IMR-90 (cell line): Measurements from ENCODE around the gene SLC35B2. TPM values are rescaled to one million over a fixed set of nuclear protein-coding genes. Genes with fewer than 3 reads are reported as not detected.

Experiments
- ATAC-seq: fragments of 200-7000 bp; cut with Tn5 transposase; 2 replicates; pipeline ENCODE4 v1.9.1; 2020; ENCODE audit warnings: low read depth, mild to moderate bottlenecking, moderate library complexity
- BruUV-seq: library from RNA; stranded (reverse); fragments of 400-500 nt; replicated peaks from 2 replicates; lab custom pipeline; 2021; lab: Mats Ljungman, UMichigan
- CTCF ChIA-PET: fragments of 300-600 bp; formaldehyde crosslinking; extraction: SDS; loops from one replicate; lab custom pipeline; 2021; ENCODE audit warnings: antibody characterized with exemption; lab: Yijun Ruan, JAX
- POLR2A ChIA-PET: fragments of 300-600 bp; sonication (Branson Sonifier 250); formaldehyde crosslinking; loops from one replicate; lab custom pipeline; 2022; ENCODE audit warnings: antibody characterized with exemption; ENCODE audit not compliant: unreplicated experiment; lab: Charles Lee
- DNase-seq: peaks from one replicate; pipeline ENCODE4 v3.0.0; 2013
- H2AFZ ChIP-seq: replicated peaks from 2 replicates; pipeline ENCODE3; 2013; ENCODE audit warnings: low read length, mild to moderate bottlenecking; ENCODE audit not compliant: poor library complexity
- H2AK5ac ChIP-seq: 2 replicates; pipeline ENCODE4 v1.6.1; 2013; ENCODE audit warnings: low read depth, low read length, inconsistent platforms
- H2AK9ac ChIP-seq: replicated peaks from 2 replicates; pipeline ENCODE3; 2013; ENCODE audit warnings: mild to moderate bottlenecking, low read depth, low read length, moderate library complexity; ENCODE audit not compliant: poor library complexity
- H2BK120ac ChIP-seq: 2 replicates; pipeline ENCODE4 v1.6.1; 2013; ENCODE audit warnings: low read depth, low read length, inconsistent platforms
- H2BK15ac ChIP-seq: 3 replicates; pipeline ENCODE4 v1.6.1; 2013; ENCODE audit warnings: low read depth, low read length, inconsistent platforms
- H2BK20ac ChIP-seq: 2 replicates; pipeline ENCODE4 v1.6.1; 2013; ENCODE audit warnings: low read depth, mild to moderate bottlenecking, inconsistent platforms, low read length, moderate library complexity
- H2BK5ac ChIP-seq: 2 replicates; pipeline ENCODE4 v1.6.1; 2013; ENCODE audit warnings: mild to moderate bottlenecking, low read depth, low read length, inconsistent platforms; ENCODE audit not compliant: poor library complexity, severe bottlenecking
- H3K14ac ChIP-seq: replicated peaks from 2 replicates; pipeline ENCODE4 v1.6.1; 2013; ENCODE audit warnings: low read depth, low read length, inconsistent platforms
- H3K18ac ChIP-seq: 2 replicates; pipeline ENCODE4 v1.6.1; 2013; ENCODE audit warnings: low read depth, low read length, control low read depth
- H3K23ac ChIP-seq: 2 replicates; pipeline ENCODE4 v1.6.1; 2013; ENCODE audit warnings: low read depth, low read length, inconsistent platforms
- H3K27ac ChIP-seq: 2 replicates; pipeline ENCODE4 v1.5.1; 2013; ENCODE audit warnings: mild to moderate bottlenecking, control low read depth, low read length; ENCODE audit not compliant: insufficient read depth
- H3K27me3 ChIP-seq: 2 replicates; pipeline ENCODE4 v1.6.1; 2013; ENCODE audit warnings: low read length; ENCODE audit not compliant: control insufficient read depth, insufficient read depth
- H3K36me3 ChIP-seq: 2 replicates; pipeline ENCODE4 v1.6.1; 2013; ENCODE audit warnings: low read length, mixed read lengths; ENCODE audit not compliant: control insufficient read depth, insufficient read depth
- H3K4ac ChIP-seq: 2 replicates; pipeline ENCODE4 v1.6.1; 2013; ENCODE audit warnings: low read depth, low read length, inconsistent platforms
- H3K4me1 ChIP-seq: 2 replicates; pipeline ENCODE4 v1.6.1; 2013; ENCODE audit warnings: low read length, mixed read lengths; ENCODE audit not compliant: control insufficient read depth, insufficient read depth
- H3K4me2 ChIP-seq: 2 replicates; pipeline ENCODE4 v1.6.1; 2013; ENCODE audit warnings: low read depth, mild to moderate bottlenecking, control low read depth, low read length, moderate library complexity
- H3K4me3 ChIP-seq: 2 replicates; pipeline ENCODE4 v1.5.1; 2013; ENCODE audit warnings: low read depth, mild to moderate bottlenecking, control low read depth, low read length, moderate library complexity; ENCODE audit not compliant: insufficient read depth
- H3K56ac ChIP-seq: 2 replicates; pipeline ENCODE4 v1.6.1; 2013; ENCODE audit warnings: low read length, inconsistent platforms; ENCODE audit not compliant: insufficient read depth; ENCODE audit errors: extremely low read depth
- H3K79me1 ChIP-seq, 2 experiments: 2 replicates each; pipeline ENCODE4 v1.6.1; 2013; ENCODE audit warnings: low read length in 2 of 2, inconsistent platforms in 1 of 2, low read depth in 1 of 2
- H3K9ac ChIP-seq: 2 replicates; pipeline ENCODE4 v1.6.1; 2013; ENCODE audit warnings: low read depth, low read length, control low read depth
- H3K9me1 ChIP-seq: 2 replicates; pipeline ENCODE4 v1.6.1; 2013; ENCODE audit warnings: low read length, inconsistent platforms; ENCODE audit not compliant: insufficient read depth
- H3K9me3 ChIP-seq: 2 replicates; pipeline ENCODE4 v1.6.1; 2013; ENCODE audit warnings: low read length; ENCODE audit not compliant: control insufficient read depth, insufficient read depth
- H4K20me1 ChIP-seq: 2 replicates; pipeline ENCODE4 v1.6.1; 2013; ENCODE audit warnings: low read length, inconsistent platforms; ENCODE audit not compliant: insufficient read depth
- H4K5ac ChIP-seq: 2 replicates; pipeline ENCODE4 v1.6.1; 2013; ENCODE audit warnings: mild to moderate bottlenecking, low read depth, low read length, control low read depth
- H4K8ac ChIP-seq, 2 experiments: 2 replicates each; pipeline ENCODE4 v1.6.1; 2013; ENCODE audit warnings: low read depth in 2 of 2, low read length in 2 of 2, control low read depth in 1 of 2, inconsistent platforms in 1 of 2
- H4K91ac ChIP-seq: 2 replicates; pipeline ENCODE4 v1.6.1; 2013; ENCODE audit warnings: low read depth, low read length, inconsistent platforms; ENCODE audit not compliant: insufficient read depth
- POLR2A ChIP-seq: IDR thresholded peaks from 2 replicates; pipeline ENCODE4 v1.6.1; 2012; ENCODE audit warnings: mild to moderate bottlenecking, low read depth, low read length
- RAD21 ChIP-seq: IDR thresholded peaks from 2 replicates; pipeline ENCODE4 v1.6.1; 2012; ENCODE audit warnings: low read length, improper control_type of control experiment
- RFX5 ChIP-seq: IDR thresholded peaks from 2 replicates; pipeline ENCODE4 v1.8.0; 2012; ENCODE audit warnings: low read depth, mild to moderate bottlenecking, low read length, moderate library complexity
- WGBS, 2 experiments: methylation state at CpG; one replicate each; pipeline versions ENCODE4 v1.1.5 to v1.1.7; 2013; ENCODE audit warnings: missing lambda C conversion rate in 2 of 2; ENCODE audit not compliant: insufficient read length in 1 of 2; ENCODE audit errors: extremely low coverage in 2 of 2; 5-methylcytosine and 5-hydroxymethylcytosine counted together
- dilution Hi-C: fragments of 300-500 bp; cut with HindIII; formaldehyde crosslinking; loops from one replicate; pipeline ENCODE4 v1.14.3; 2018; ENCODE audit warnings: low sequenced_read_pairs; ENCODE audit not compliant: unreplicated experiment
- in situ Hi-C: fragments of 300-500 bp; cut with MboI; formaldehyde crosslinking; loops from 3 replicates; pipeline ENCODE4 v1.14.3; 2019; ENCODE audit warnings: low sequenced_read_pairs, inconsistent platforms, mixed read lengths
- intact Hi-C: fragments of 100-400 bp; cut with micrococcal nuclease; formaldehyde crosslinking; loops from 2 replicates; pipeline ENCODE4 v1.10.0; 2022
- polyA plus RNA-seq, 3 experiments: library from polyadenylated mRNA; depleted of rRNA; stranded (reverse); fragments of >200 nt; gene quantifications; 2 replicates each; pipeline ENCODE4 v1.2.3, GENCODE V29; 2012; ENCODE audit warnings: low replicate concordance in 1 of 3
- total RNA-seq: library from RNA; depleted of rRNA; stranded (reverse); fragments of >200 nt; gene quantifications from 2 replicates; pipeline ENCODE4 v1.2.3, GENCODE V29; 2012
- TF ChIP-seq, protein P1 (sequence below): fragments of 150-350 bp; IDR thresholded peaks from 2 replicates; pipeline ENCODE4 v1.6.1; 2017; ENCODE audit warnings: mild to moderate bottlenecking, antibody characterized with exemption, low read length, low read depth

Gene SLC35B2
- total and polyA plus RNA-seq, 2 of the 4 experiments (the other 2 are of a cell fraction), result 51.4 to 89.9 TPM

DNA sequence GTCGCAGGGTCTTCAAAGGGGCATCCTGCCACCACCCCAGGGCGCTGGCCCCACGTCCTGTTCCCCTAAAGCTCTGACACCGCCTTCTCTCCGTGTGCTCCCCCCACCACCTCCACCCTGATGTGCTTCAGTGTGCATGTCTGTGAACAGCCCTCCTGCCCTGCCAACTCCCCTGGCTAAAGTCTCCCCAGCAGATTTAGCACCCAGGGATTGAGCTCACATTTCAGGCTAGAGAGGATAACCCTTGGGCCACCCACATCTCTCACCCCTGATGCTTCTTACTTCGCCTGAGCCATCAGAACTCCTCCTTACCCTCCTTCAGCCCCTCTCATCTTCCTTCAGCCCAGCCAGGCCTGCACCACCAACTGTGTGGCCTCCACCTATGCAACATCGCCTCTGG is 20.4 kb upstream of the SLC35B2 start:
- Histone ChIP-seq H4K5ac (no peak overlapping the region), H3K4ac (no peak overlapping the region), H4K20me1 (no peaks in the 10 kb centered on the region; the same call in 1 of the 2 replicates), H3K9me3 (no peaks in the 10 kb centered on the region), H3K56ac (no peak overlapping the region), H2AK5ac (no peak overlapping the region), H3K9me1 (peaks cover 4% of the 10 kb centered on the region; the same call in 1 of the 2 replicates), H3K79me1 (no peaks in the 10 kb centered on the region), H3K4me2 (no peak overlapping the region), H2BK20ac (no peak overlapping the region), H3K14ac (no peak overlapping the region), H2BK15ac (no peak overlapping the region), H3K18ac (no peak overlapping the region), H2BK5ac (no peak overlapping the region), H3K27me3 (peaks cover 60% of the 10 kb centered on the region), H3K4me3 (no peak overlapping the region), H3K36me3 (no peaks in the 10 kb centered on the region), H2AK9ac (no peak overlapping the region), H3K27ac (no peak overlapping the region), H2AFZ (no peak overlapping the region), H3K23ac (no peak overlapping the region), H4K8ac (no peak overlapping the region), H3K9ac (no peak overlapping the region), H2BK120ac (no peak overlapping the region), H3K4me1 (no peaks in the 10 kb centered on the region), H4K91ac (no peak overlapping the region)
- ChIA-PET POLR2A (no interaction called here), CTCF (no interaction called here)
- DNase-seq (no peak), ATAC-seq (no peak)
- BruUV-seq, result no TSS peak
- in situ Hi-C loops (no loop called here), intact Hi-C loops (no loop called here), dilution Hi-C loops (no loop called here)
- WGBS, 2 experiments, result 89% methylated on average over 3 of the region's 7 CpGs; no CpG with 5 or more reads in 1 of the 2 experiments
- TF ChIP-seq POLR2A (no peak), RAD21 (no peak), RFX5 (no peak)
- TF ChIP-seq, protein P1, sequence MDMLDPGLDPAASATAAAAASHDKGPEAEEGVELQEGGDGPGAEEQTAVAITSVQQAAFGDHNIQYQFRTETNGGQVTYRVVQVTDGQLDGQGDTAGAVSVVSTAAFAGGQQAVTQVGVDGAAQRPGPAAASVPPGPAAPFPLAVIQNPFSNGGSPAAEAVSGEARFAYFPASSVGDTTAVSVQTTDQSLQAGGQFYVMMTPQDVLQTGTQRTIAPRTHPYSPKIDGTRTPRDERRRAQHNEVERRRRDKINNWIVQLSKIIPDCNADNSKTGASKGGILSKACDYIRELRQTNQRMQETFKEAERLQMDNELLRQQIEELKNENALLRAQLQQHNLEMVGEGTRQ, result no peak
